Measurements from ENCODE around the gene BICC1. TPM values are rescaled to one million over a fixed set of nuclear protein-coding genes. Genes with fewer than 3 reads are reported as not detected.
A peak's percentile ranks its signal among the peaks of the same experiment; 100 is the strongest.

The BICC1 gene
- total RNA-seq, 2 experiments from 2014 or later, result 0.06 TPM; not detected in 1

GRCh38 chr10:58502956-58503355 is 9.7 kb upstream of the BICC1 start:
- no peak for DNase-seq
- no peak overlapping the region for H3K27ac Mint-ChIP-seq

DNA sequence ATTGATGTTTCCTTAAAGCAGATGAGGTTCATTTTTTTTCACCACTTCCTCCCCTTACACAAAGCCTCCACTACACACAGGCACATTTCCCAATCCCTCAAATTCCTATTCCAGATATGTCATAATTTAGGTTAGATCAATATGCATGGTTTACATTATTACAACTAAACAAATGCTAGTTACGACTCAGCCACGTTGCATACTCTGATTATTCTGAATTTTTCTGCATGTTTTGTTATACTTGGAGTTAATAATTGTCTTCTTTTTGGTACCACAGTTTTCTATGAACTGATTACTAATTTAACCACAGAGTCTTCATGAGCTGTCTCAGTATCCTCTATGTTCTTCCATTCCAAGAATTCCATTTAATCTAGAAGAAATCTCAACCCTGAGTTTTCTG is 4.4 kb upstream of the BICC1 start:
- H3K27ac Mint-ChIP-seq, result no peak overlapping the region
- peaks cover 19% of the 10 kb centered on the region for H3K27me3 Mint-ChIP-seq
- no peak overlapping the region for H3K4me3 Mint-ChIP-seq
- H3K9me3 Mint-ChIP-seq, result no peaks in the 10 kb centered on the region
- peaks cover 4% of the 10 kb centered on the region for H3K4me1 Mint-ChIP-seq
- POLR2A ChIA-PET, result no interaction called here
- no peak for DNase-seq
- ATAC-seq (ENCODE audit: low read depth), result no peak
- peaks cover 3% of the 10 kb centered on the region for H3K36me3 Mint-ChIP-seq

More at GRCh38 chr10:58502956-58503355, 9.7 kb upstream of the BICC1 start:
- peaks cover 29% of the 10 kb centered on the region for H3K27me3 Mint-ChIP-seq
- POLR2A ChIA-PET, result no interaction called here
- H3K9me3 Mint-ChIP-seq, result no peaks in the 10 kb centered on the region
- no peaks in the 10 kb centered on the region for H3K36me3 Mint-ChIP-seq
- H3K4me3 Mint-ChIP-seq, result no peak overlapping the region
- H3K4me1 Mint-ChIP-seq, result no peaks in the 10 kb centered on the region
- ATAC-seq (ENCODE audit: low read depth), result no peak

- H3K27me3 Mint-ChIP-seq, result peaks cover 25% of the 10 kb centered on the region
- DNase-seq (no peak), ATAC-seq (ENCODE audit: low read depth) (peak; percentile 13)
- POLR2A ChIA-PET, result no interaction called here
- peak overlapping the region; percentile 76 for H3K4me3 Mint-ChIP-seq
- H3K36me3 Mint-ChIP-seq, result peaks cover 3% of the 10 kb centered on the region
- no peaks in the 10 kb centered on the region for H3K9me3 Mint-ChIP-seq
- H3K4me1 Mint-ChIP-seq, result peaks cover 6% of the 10 kb centered on the region
- no peak overlapping the region for H3K27ac Mint-ChIP-seq
These were observed 744 bp upstream of the BICC1 start for GRCh38 chr10:58511765-58512490.

DNA sequence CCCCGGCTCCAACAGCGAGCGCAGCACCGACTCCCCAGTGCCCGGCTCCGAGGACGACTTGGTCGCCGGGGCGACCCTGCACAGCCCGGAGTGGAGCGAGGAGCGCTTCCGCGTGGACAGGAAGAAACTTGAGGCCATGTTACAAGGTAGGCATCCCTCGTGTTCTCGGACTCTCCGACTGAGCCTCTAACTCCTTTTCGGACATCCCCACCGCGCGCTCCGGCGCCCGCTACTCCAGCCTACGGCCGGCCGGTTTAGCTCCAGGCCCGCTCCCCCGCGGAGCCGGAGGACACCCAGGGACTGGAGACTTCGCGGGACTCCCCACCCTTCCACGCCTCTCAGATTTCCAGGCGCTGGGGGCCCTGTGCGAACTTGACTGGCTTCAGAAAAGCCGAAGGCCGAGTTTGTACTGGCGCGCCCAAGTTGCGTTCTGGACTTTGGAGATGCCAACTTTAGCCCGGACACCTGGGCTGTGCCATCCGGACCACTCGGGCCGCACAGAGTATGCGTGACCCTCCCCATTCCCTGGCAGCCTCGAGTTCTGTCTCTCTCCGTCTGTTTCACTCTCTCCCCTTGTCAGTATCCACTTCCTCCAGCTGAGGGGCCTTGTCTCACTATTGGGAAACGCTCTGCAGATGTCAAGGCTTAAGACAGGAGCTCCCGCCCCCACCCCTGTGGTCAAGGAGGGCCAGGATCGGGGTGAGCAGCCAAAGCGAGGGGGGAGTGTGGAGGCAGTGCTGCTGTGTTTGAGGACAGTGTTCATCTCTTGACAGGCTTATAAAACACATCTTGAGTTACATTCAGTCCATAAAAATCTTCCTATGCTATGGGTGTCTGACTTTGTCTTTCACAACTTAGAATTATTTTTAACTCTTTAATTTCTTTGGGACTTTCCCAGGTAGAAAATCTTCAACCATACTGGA is 777 bp downstream of the BICC1 start:
- Mint-ChIP-seq H3K4me1 (peaks cover 6% of the 10 kb centered on the region), H3K36me3 (peaks cover 3% of the 10 kb centered on the region), H3K27ac (no peak overlapping the region), H3K9me3 (no peaks in the 10 kb centered on the region), H3K27me3 (peaks cover 36% of the 10 kb centered on the region), H3K4me3 (peak overlapping the region; percentile 61)
- peak; percentile 28 for DNase-seq
- POLR2A ChIA-PET, result no interaction called here
- peak; percentile 19 for ATAC-seq (ENCODE audit: low read depth)

GRCh38 chr10:58514111-58514770 is 1.6 kb downstream of the BICC1 start:
- H3K36me3 Mint-ChIP-seq, result peaks cover 3% of the 10 kb centered on the region
- H3K4me3 Mint-ChIP-seq, result no peak overlapping the region
- no peaks in the 10 kb centered on the region for H3K9me3 Mint-ChIP-seq
- peaks cover 6% of the 10 kb centered on the region for H3K4me1 Mint-ChIP-seq
- POLR2A ChIA-PET, result no interaction called here
- peaks cover 36% of the 10 kb centered on the region for H3K27me3 Mint-ChIP-seq
- no peak for DNase-seq
- no peak overlapping the region for H3K27ac Mint-ChIP-seq
- ATAC-seq (ENCODE audit: low read depth), result no peak

GRCh38 chr10:58515291-58515941 is 2.7 kb downstream of the BICC1 start:
- Mint-ChIP-seq H3K36me3 (peaks cover 3% of the 10 kb centered on the region), H3K4me3 (no peak overlapping the region), H3K27ac (no peak overlapping the region), H3K9me3 (no peaks in the 10 kb centered on the region), H3K27me3 (peaks cover 36% of the 10 kb centered on the region), H3K4me1 (peaks cover 6% of the 10 kb centered on the region)
- POLR2A ChIA-PET, result no interaction called here
- ATAC-seq (ENCODE audit: low read depth), result no peak
- DNase-seq, result no peak

DNA sequence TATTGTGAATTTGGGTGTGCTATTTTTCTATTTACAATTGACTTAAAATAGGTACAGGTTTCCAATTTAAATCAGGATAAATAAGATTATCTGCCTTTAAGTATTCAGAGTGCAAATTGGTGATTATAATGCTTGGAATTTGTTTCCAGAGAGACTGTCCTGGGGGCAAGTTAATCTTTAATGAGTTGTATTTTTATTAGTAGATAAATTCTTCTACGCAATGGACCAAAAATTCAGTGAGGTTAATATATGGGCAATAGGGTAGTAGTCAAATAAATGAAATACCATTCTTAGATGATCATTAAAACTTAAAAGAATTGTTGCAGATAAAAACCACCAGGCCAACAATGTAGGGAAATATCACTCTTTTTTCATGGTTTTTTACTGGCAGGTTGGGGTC is 3.4 kb downstream of the BICC1 start:
- Mint-ChIP-seq H3K27ac (no peak overlapping the region), H3K9me3 (no peaks in the 10 kb centered on the region), H3K4me3 (no peak overlapping the region), H3K27me3 (peaks cover 36% of the 10 kb centered on the region), H3K4me1 (peaks cover 6% of the 10 kb centered on the region), H3K36me3 (peaks cover 3% of the 10 kb centered on the region)
- no peak for ATAC-seq (ENCODE audit: low read depth)
- POLR2A ChIA-PET, result no interaction called here
- DNase-seq, result no peak

GRCh38 chr10:58516671-58517070 is 4.0 kb downstream of the BICC1 start:
- no peak for DNase-seq
- H3K36me3 Mint-ChIP-seq, result peaks cover 3% of the 10 kb centered on the region
- POLR2A ChIA-PET, result no interaction called here
- H3K4me1 Mint-ChIP-seq, result peaks cover 6% of the 10 kb centered on the region
- H3K27ac Mint-ChIP-seq, result no peak overlapping the region
- H3K4me3 Mint-ChIP-seq, result no peak overlapping the region
- no peaks in the 10 kb centered on the region for H3K9me3 Mint-ChIP-seq
- ATAC-seq (ENCODE audit: low read depth), result no peak
- peaks cover 36% of the 10 kb centered on the region for H3K27me3 Mint-ChIP-seq

DNA sequence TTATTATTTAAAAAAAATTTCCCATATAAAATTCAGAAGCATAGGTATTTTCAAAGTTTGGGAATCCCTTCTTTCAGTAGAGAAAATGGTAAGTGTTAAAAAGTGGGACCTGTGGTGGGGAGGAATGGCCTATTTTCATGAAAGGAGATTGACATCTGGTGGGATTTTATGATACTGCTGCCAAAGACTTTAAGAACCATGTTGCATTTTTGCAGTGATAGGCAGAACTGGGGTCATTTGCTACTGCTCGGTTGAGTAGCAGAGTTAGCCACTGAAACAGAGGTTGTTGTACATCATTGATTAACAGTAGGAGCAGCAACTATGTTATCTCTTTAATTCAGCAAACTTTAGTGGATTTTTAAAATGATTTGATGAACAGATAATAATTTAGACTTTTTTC is 4.4 kb downstream of the BICC1 start:
- Mint-ChIP-seq H3K4me3 (no peak overlapping the region), H3K36me3 (peaks cover 3% of the 10 kb centered on the region), H3K27me3 (peaks cover 36% of the 10 kb centered on the region), H3K9me3 (no peaks in the 10 kb centered on the region), H3K27ac (no peak overlapping the region), H3K4me1 (peaks cover 6% of the 10 kb centered on the region)
- ATAC-seq (ENCODE audit: low read depth), result no peak
- POLR2A ChIA-PET, result no interaction called here
- DNase-seq, result no peak

DNA sequence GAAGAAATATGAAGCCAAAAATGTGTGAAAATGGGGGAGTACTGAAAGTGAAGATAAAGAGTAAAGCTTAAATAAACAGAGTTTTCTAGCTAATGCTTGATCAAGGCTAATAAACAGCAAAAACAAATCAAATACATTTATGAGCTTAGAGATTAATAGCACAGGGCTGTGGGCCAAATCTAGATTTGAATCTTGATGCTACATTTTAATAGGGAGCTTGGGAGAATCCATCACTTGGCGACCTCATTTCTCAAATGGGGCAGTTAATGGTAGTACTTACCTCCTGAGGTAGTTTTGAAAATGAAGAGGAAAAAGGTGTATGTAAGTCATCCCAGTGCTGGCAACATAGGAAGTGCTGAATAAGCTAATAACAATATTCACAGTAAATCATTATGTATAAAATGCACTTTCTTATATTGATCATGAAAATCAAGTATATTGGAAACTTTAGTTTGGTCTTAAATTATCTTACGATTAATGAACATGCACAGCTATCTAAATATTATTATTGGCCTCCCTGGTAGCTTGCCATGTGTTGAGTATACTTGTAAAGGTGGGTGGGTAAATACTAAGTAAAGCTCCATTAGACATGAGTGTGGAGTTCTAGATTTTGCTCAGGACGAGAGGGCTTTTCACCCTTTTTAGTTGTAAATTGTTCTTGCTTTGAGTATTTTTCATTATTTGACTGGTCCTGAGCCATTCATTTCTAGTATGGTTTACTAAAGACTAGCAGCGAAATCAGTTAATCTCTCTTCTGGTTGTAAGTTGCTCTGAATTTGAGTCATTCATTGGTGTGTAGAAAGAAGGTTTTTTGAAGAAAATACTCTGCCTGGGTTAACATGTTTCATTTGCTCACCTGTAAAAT is 5.1 kb downstream of the BICC1 start:
- no peak overlapping the region for H3K4me3 Mint-ChIP-seq
- ATAC-seq (ENCODE audit: low read depth) (no peak), DNase-seq (no peak)
- peaks cover 2% of the 10 kb centered on the region for H3K4me1 Mint-ChIP-seq
- H3K9me3 Mint-ChIP-seq, result no peaks in the 10 kb centered on the region
- H3K27ac Mint-ChIP-seq, result no peak overlapping the region
- POLR2A ChIA-PET, result no interaction called here
- no peaks in the 10 kb centered on the region for H3K36me3 Mint-ChIP-seq
- H3K27me3 Mint-ChIP-seq, result peaks cover 36% of the 10 kb centered on the region

DNA sequence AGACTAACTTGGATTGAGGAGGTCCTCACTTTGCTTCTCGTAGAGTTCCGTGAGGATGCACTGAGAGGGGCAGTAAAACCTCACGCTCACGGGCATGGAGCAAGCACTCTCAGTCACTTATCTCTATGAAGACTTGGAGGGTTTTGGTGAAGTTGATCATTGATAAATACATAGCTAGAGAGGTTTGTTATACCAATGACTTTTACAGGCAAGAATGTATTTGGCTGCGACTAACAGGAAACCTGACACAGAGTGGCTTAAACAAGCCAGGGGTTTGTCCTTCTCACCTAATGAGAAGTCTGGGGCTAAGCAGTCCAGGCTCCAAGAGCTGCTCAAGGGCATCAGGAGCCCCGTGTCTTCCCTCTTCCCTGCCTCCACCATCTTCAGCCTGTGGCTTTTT is 6.1 kb downstream of the BICC1 start:
- H3K4me1 Mint-ChIP-seq, result no peaks in the 10 kb centered on the region
- H3K27ac Mint-ChIP-seq, result no peak overlapping the region
- POLR2A ChIA-PET, result no interaction called here
- no peaks in the 10 kb centered on the region for H3K9me3 Mint-ChIP-seq
- DNase-seq, result no peak
- peaks cover 34% of the 10 kb centered on the region for H3K27me3 Mint-ChIP-seq
- no peak for ATAC-seq (ENCODE audit: low read depth)
- H3K4me3 Mint-ChIP-seq, result no peak overlapping the region
- H3K36me3 Mint-ChIP-seq, result no peaks in the 10 kb centered on the region

- H3K27ac Mint-ChIP-seq, result no peak overlapping the region
- no peak for DNase-seq
These were observed 16.5 kb downstream of the BICC1 start for GRCh38 chr10:58529077-58529728.

More at GRCh38 chr10:58529077-58529728, 16.5 kb downstream of the BICC1 start:
- no peaks in the 10 kb centered on the region for H3K4me1 Mint-ChIP-seq
- no peak for ATAC-seq (ENCODE audit: low read depth)
- H3K9me3 Mint-ChIP-seq, result no peaks in the 10 kb centered on the region
- POLR2A ChIA-PET, result no interaction called here
- peaks cover 2% of the 10 kb centered on the region for H3K27me3 Mint-ChIP-seq
- H3K36me3 Mint-ChIP-seq, result no peaks in the 10 kb centered on the region
- H3K4me3 Mint-ChIP-seq, result no peak overlapping the region
